SU-DHL-6 (cell line): ENCODE results near the gene GANAB.

ENCODE experiments used
- CTCF ChIP-seq: fragments of 200-600 bp; sonication (generic); IDR thresholded peaks from one replicate; pipeline ENCODE4 v1.5.1; 2017; ENCODE audit warnings: antibody characterized with exemption, mild to moderate bottlenecking, low read length, moderate library complexity; ENCODE audit not compliant: insufficient read depth, poor library complexity, severe bottlenecking
- EZH2phosphoT487 ChIP-seq: fragments of 200-600 bp; sonication (generic), shearing (Covaris generic); conservative IDR thresholded peaks from 2 replicates; pipeline ENCODE4 v1.6.1; 2018; ENCODE audit warnings: mild to moderate bottlenecking, antibody characterized with exemption, low read length, moderate library complexity, mixed read lengths

GRCh38 chr11:62667460-62667859, 21.0 kb upstream of the GANAB start:
- TF ChIP-seq CTCF = no peak
- no peak for TF ChIP-seq EZH2phosphoT487
